Germinal center (tissue), 1 donor: ENCODE data around the gene TMEM35B.
"Not testable (repeated sequence)": the region's sequence is repeated elsewhere in the genome, so short reads cannot be mapped to it uniquely, and the experiment has no call there.

ENCODE experiments used
- DNase-seq: peaks from one replicate; pipeline ENCODE4 v3.0.0; 2012; ENCODE audit warnings: mixed read lengths, low spot score

Gene TMEM35B

GRCh38 chr1:34984793-34985608 lies at the start of gene TMEM35B:
TSS of gene TMEM35B (minus strand) at chr1:34985347. CDS start at chr1:34985305, 42 bp downstream.
- peak; percentile 79 for DNase-seq

- no peak for DNase-seq
Measured at GRCh38 chr1:35033346-35033745, 48.2 kb upstream of the TMEM35B start.

- no peak for DNase-seq
Measured at GRCh38 chr1:35032384-35032739, 47.2 kb upstream of the TMEM35B start.

GRCh38 chr1:35030756-35031446 lies 45.8 kb upstream of the TMEM35B start:
- DNase-seq: peak; percentile 41

- DNase-seq: no peak
Measured at GRCh38 chr1:35030338-35030737, 45.2 kb upstream of the TMEM35B start.

- no peak for DNase-seq
Measured at GRCh38 chr1:35029761-35030160, 44.6 kb upstream of the TMEM35B start.

GRCh38 chr1:35016406-35016805 lies 31.3 kb upstream of the TMEM35B start:
- no peak for DNase-seq

GRCh38 chr1:35014486-35014885 lies 29.3 kb upstream of the TMEM35B start:
- no peak for DNase-seq

GRCh38 chr1:35005711-35006110 lies 20.6 kb upstream of the TMEM35B start:
- no peak for DNase-seq

GRCh38 chr1:35001743-35002142 lies 16.6 kb upstream of the TMEM35B start:
- no peak for DNase-seq

- no peak for DNase-seq
Measured at GRCh38 chr1:34994878-34995277, 9.7 kb upstream of the TMEM35B start.

GRCh38 chr1:34988581-34988980 lies 3.4 kb upstream of the TMEM35B start:
- DNase-seq: no peak

- DNase-seq: no peak
Measured at GRCh38 chr1:34988147-34988546, 3.0 kb upstream of the TMEM35B start.

GRCh38 chr1:34987018-34987417 lies 1.9 kb upstream of the TMEM35B start:
- no peak for DNase-seq

- not testable (repeated sequence) for DNase-seq
Measured at GRCh38 chr1:34985609-34985904, 410 bp upstream of the TMEM35B start.

GRCh38 chr1:34984435-34984792 lies 733 bp downstream of the TMEM35B start:
- DNase-seq: no peak

- DNase-seq: no peak
Measured at GRCh38 chr1:34983700-34984355, 1.3 kb downstream of the TMEM35B start.

GRCh38 chr1:34982820-34983376 lies 2.2 kb downstream of the TMEM35B start:
- DNase-seq: peak; percentile 21

GRCh38 chr1:34980715-34981114 lies 4.4 kb downstream of the TMEM35B start:
- DNase-seq: peak; percentile 51

- no peak for DNase-seq
Measured at GRCh38 chr1:34978921-34979320, 6.2 kb downstream of the TMEM35B start.

GRCh38 chr1:34977858-34978257 lies 7.3 kb downstream of the TMEM35B start:
- no peak for DNase-seq

- no peak for DNase-seq
Measured at GRCh38 chr1:34977210-34977471, 8.0 kb downstream of the TMEM35B start.
